Mucosa of descending colon (tissue), 3 donors: ENCODE results near the gene EDA. TPM values are rescaled to one million over a fixed set of nuclear protein-coding genes. Genes with fewer than 3 reads are reported as not detected.

Source experiments
- ATAC-seq: fragments of 200-7000 bp; cut with Tn5 transposase; one replicate; pipeline ENCODE4 v1.9.1; 2020; ENCODE audit warnings: mild to moderate bottlenecking, moderate library complexity
- DNase-seq, 3 donors: peaks; one replicate each; pipeline ENCODE4 v3.0.0-alpha.2; 2020
- H3K36me3 ChIP-seq: fragments of 200-600 bp; one replicate; pipeline ENCODE4 v1.8.0; 2021; ENCODE audit warnings: low read depth, mild to moderate bottlenecking
- H3K4me1 ChIP-seq: fragments of 200-600 bp; one replicate; pipeline ENCODE4 v1.8.0; 2021; ENCODE audit warnings: low read depth, mild to moderate bottlenecking
- H3K4me3 ChIP-seq: fragments of 200-600 bp; one replicate; pipeline ENCODE4 v1.8.0; 2021; ENCODE audit warnings: mild to moderate bottlenecking
- H3K9me3 ChIP-seq: fragments of 200-600 bp; one replicate; pipeline ENCODE4 v1.8.0; 2021; ENCODE audit warnings: mild to moderate bottlenecking
- intact Hi-C, 2 donors: fragments of 100-400 bp; cut with DNase I in 1 of 2; cut with micrococcal nuclease in 1 of 2; formaldehyde crosslinking; loops; one replicate each; pipeline versions ENCODE4 v1.11.0 to v1.11.1; 2022; cut with DNase I, micrococcal nuclease
- long read RNA-seq, 2 donors: library from polyadenylated mRNA; unstranded; transcript quantifications; one replicate each; pipeline ENCODE4 v2.0.0, GENCODE V29; 2019 to 2021
- total RNA-seq, 3 donors: library from RNA; stranded (reverse); fragmentation: NEBNext Ultra II Directional in 2 of 3; extraction: Animal tissue kit (Norgen Biotek cat#: 25700) in 2 of 3; gene quantifications; one replicate each; pipeline versions ENCODE4 v1.2.1 to v1.2.4, GENCODE V29; 2021 to 2023
- TF ChIP-seq, protein P1 (sequence below): fragments of 200-600 bp; IDR thresholded peaks from one replicate; pipeline ENCODE4 v1.8.0; 2022; ENCODE audit warnings: antibody characterized with exemption, mild to moderate bottlenecking
- donor health status: DM: no; HTN: no; CAD: no; lungs with moderate emphysema.
- donor health status: DM: no; HTN: no; CAD: no.
- donor health status: DM: no; HTN: yes; CAD: no.

The EDA gene
- total RNA-seq = 1 to 10 TPM; 2.6 to 7.2 (median 4.9) TPM
- long read RNA-seq, donor 1, partial matches to known transcripts = 0 of 1 reads
- long read RNA-seq, donor 1, other reads (novel, unspliced or antisense) = 1 of 1 reads
- long read RNA-seq, donor 2, full-length matches to known transcripts = 1 of 1 reads
- long read RNA-seq, donor 2, partial matches to known transcripts = 0 of 1 reads
- long read RNA-seq, donor 2, other reads (novel, unspliced or antisense) = 0 of 1 reads

DNA sequence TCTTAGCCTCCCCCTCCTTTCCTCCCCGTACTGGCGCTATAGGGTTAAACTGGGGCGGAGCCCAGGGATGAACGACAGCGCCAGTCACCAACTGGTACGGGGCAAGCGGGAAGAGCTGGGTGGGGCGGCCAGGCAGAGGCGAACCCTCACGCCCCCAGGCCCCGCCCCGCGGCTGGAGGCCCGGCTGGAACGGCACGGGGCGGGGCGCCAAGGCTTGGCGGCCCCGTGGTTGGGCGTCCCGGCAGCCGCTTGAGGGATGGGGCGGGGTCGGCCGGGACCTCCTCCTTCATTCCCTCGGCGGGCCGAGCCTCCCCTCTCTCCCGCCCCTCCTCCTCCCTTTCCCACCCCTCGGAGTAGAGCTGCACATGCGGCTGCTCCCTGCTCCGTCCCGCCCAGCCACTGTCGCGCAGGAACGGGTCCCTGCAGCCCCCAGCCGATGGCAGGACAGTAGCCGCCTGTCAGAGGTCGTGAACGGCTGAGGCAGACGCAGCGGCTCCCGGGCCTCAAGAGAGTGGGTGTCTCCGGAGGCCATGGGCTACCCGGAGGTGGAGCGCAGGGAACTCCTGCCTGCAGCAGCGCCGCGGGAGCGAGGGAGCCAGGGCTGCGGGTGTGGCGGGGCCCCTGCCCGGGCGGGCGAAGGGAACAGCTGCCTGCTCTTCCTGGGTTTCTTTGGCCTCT is at the start of gene EDA:
TSS of gene EDA (plus strand) at position 335 of the 678 bp plus-strand sequence.
- DNase-seq = peak; percentile 83 to 90 (median 84)
- TF ChIP-seq, protein P1, sequence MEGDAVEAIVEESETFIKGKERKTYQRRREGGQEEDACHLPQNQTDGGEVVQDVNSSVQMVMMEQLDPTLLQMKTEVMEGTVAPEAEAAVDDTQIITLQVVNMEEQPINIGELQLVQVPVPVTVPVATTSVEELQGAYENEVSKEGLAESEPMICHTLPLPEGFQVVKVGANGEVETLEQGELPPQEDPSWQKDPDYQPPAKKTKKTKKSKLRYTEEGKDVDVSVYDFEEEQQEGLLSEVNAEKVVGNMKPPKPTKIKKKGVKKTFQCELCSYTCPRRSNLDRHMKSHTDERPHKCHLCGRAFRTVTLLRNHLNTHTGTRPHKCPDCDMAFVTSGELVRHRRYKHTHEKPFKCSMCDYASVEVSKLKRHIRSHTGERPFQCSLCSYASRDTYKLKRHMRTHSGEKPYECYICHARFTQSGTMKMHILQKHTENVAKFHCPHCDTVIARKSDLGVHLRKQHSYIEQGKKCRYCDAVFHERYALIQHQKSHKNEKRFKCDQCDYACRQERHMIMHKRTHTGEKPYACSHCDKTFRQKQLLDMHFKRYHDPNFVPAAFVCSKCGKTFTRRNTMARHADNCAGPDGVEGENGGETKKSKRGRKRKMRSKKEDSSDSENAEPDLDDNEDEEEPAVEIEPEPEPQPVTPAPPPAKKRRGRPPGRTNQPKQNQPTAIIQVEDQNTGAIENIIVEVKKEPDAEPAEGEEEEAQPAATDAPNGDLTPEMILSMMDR = no peak
- Histone ChIP-seq H3K36me3 (no peaks in the 10 kb centered on the region), H3K4me1 (no peaks in the 10 kb centered on the region), H3K4me3 (no peak within 1 kb of the TSS), H3K9me3 (no peaks in the 10 kb centered on the region)
- intact Hi-C loops = no loop called here
- peak; percentile 98 for ATAC-seq

- DNase-seq = no peak
- Histone ChIP-seq H3K9me3 (no peaks in the 10 kb centered on the region), H3K36me3 (no peaks in the 10 kb centered on the region), H3K4me3 (no peak overlapping the region), H3K4me1 (no peaks in the 10 kb centered on the region)
- no peak for ATAC-seq
- TF ChIP-seq, protein P1 = no peak
- intact Hi-C loops = no loop called here
Observed at GRCh38 chrX:69568828-69569227, 47.1 kb upstream of the EDA start.

DNA sequence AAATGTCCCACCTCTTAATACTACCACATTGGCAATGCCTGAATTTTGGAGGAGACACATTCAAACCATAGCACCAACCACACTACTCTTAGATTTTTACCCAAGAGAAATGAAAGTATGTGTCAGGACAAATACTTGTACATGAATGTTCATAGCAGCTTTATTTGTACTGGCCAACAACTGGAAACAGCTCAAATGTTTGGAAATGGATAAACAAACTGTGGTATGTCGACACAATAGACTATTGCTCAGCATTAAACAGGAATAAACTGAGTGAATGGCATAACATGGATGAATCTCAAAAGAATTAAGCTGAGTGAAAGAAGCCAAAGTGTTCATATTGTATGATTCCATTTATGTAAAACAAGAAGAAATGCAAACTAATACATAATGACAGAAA is 18.5 kb upstream of the EDA start:
- intact Hi-C loops = no loop called here
- H3K4me3 ChIP-seq = no peak overlapping the region
- ATAC-seq = no peak
- TF ChIP-seq, protein P1 = no peak
- DNase-seq = no peak
- H3K9me3 ChIP-seq = no peaks in the 10 kb centered on the region
- no peaks in the 10 kb centered on the region for H3K4me1 ChIP-seq
- H3K36me3 ChIP-seq = no peaks in the 10 kb centered on the region

DNA sequence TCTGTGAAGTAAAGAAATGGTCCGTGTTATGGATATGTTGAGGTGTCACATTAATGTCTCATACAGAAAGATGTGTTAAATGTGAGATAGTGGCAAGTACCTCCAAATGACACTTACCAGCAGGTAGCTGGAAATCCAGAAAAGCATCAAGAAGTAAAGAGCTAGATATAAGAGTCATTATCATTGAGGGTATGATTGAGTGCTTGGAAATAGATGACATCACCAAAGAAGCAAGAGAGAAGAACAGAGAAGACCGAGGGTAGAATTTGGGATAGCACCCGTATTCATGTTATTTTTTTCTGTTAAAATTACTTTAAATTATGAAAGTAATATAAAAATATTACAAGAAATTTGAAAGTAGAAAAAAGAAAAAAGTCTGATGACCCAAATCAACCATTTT is 15.7 kb upstream of the EDA start:
- intact Hi-C loops = no loop called here

DNA sequence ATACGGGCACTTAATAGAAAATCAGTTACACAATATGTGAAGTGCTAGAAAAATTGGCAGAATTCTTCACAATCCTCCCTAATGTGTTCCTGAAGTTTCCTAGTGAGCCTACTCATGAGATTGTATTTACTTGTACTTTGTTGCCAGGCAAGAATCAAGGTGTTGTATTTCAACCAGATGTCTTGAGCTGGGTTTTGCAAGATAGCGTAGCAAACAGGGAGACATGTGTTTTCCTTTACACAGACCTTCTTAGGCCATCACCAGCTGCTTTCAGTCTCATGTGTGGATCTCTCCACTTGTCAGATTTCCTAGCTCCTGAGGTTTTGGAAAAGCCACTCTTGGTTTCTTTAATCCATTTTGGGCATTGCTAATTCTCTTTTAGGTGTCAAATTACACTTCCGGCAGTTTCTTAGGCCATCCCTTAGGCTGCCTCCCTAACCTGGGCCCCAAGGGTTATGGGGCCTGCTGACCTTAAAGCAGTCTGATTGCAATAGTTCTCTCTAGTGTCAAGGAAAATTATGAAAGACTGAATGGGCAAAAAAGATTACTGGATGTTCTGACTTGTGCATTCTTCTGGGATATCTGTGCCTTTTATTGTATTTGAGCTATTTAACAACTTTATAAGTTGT is 12.2 kb upstream of the EDA start:
- H3K4me1 ChIP-seq = no peaks in the 10 kb centered on the region
- intact Hi-C loops = no loop called here
- H3K9me3 ChIP-seq = no peaks in the 10 kb centered on the region
- DNase-seq (no peak), ATAC-seq (no peak)
- TF ChIP-seq, protein P1 = no peak
- no peak overlapping the region for H3K4me3 ChIP-seq
- no peaks in the 10 kb centered on the region for H3K36me3 ChIP-seq

More for the DNA sequence above, 15.7 kb upstream of the EDA start:
- no peak for ATAC-seq
- no peaks in the 10 kb centered on the region for H3K9me3 ChIP-seq
- H3K36me3 ChIP-seq = no peaks in the 10 kb centered on the region
- TF ChIP-seq, protein P1 = no peak
- DNase-seq = no peak
- H3K4me3 ChIP-seq = no peak overlapping the region
- no peaks in the 10 kb centered on the region for H3K4me1 ChIP-seq
